Aorta (tissue), 5 donors: Measurements from ENCODE around the gene MAPK7. TPM values are rescaled to one million over a fixed set of nuclear protein-coding genes. Genes with fewer than 3 reads are reported as not detected.

Source experiments
- ATAC-seq: fragments of 200-7000 bp; cut with Tn5 transposase; one replicate; pipeline ENCODE4 v1.9.1; 2022; ENCODE audit warnings: moderate library complexity; ENCODE audit not compliant: low FRiP score
- DNase-seq, 2 donors: peaks; one replicate each; pipeline ENCODE4 v3.0.0-alpha.2; 2020
- H3K27ac ChIP-seq, 2 donors: one replicate each; pipeline ENCODE4 v1.5.1; 2013; ENCODE audit warnings: low read length in 2 of 2, mild to moderate bottlenecking in 2 of 2, moderate library complexity in 2 of 2, control low read depth in 1 of 2, inconsistent platforms in 1 of 2, low read depth in 1 of 2
- H3K27me3 ChIP-seq, 2 donors: one replicate each; pipeline ENCODE4 v1.6.1; 2013; ENCODE audit warnings: control low read depth in 1 of 2, low read length in 1 of 2, mild to moderate bottlenecking in 1 of 2, moderate library complexity in 1 of 2; ENCODE audit not compliant: insufficient read depth in 2 of 2, control insufficient read depth in 1 of 2
- H3K36me3 ChIP-seq, 2 donors: one replicate each; pipeline ENCODE4 v1.6.1; 2013; ENCODE audit warnings: control low read depth in 1 of 2, low read length in 1 of 2, mild to moderate bottlenecking in 1 of 2; ENCODE audit not compliant: insufficient read depth in 2 of 2, control insufficient read depth in 1 of 2
- H3K4me1 ChIP-seq, 2 donors: one replicate each; pipeline ENCODE4 v1.6.1; 2013; ENCODE audit warnings: low read length in 2 of 2, control low read depth in 1 of 2, mild to moderate bottlenecking in 1 of 2, moderate library complexity in 1 of 2; ENCODE audit not compliant: insufficient read depth in 2 of 2, control insufficient read depth in 1 of 2
- H3K4me3 ChIP-seq, 2 donors: one replicate each; pipeline ENCODE4 v1.5.1; 2013; ENCODE audit warnings: low read length in 2 of 2, control low read depth in 1 of 2, mild to moderate bottlenecking in 1 of 2
- H3K9me3 ChIP-seq: one replicate; pipeline ENCODE4 v1.6.1; 2013; ENCODE audit warnings: mild to moderate bottlenecking, low read length; ENCODE audit not compliant: control insufficient read depth
- WGBS, 2 donors: extraction: QIAGEN DNeasy Blood & Tissue Kit; methylation state at CpG; one replicate each; pipeline ENCODE4 v1.1.7; 2013; 5-methylcytosine and 5-hydroxymethylcytosine counted together
- intact Hi-C, 2 donors: fragments of 100-400 bp; cut with DNase I; formaldehyde crosslinking; loops; one replicate each; pipeline versions ENCODE4 v1.14.2 to v1.15.0; 2022
- polyA plus RNA-seq, 2 donors: library from polyadenylated mRNA; stranded (reverse); fragments of 200-250 nt; gene quantifications; one replicate each; pipeline ENCODE4 v1.2.3, GENCODE V29; 2013
- total RNA-seq, 2 donors: library from RNA; stranded (reverse); fragmentation: NEBNext Ultra II Directional; extraction: Animal tissue kit (Norgen Biotek cat#: 25700); gene quantifications; one replicate each; pipeline ENCODE4 v1.2.1, GENCODE V29; 2021
- donor health status: healthy with polysubstance abuse.
- donor health status: Bipolar disorder and iron deficiency.
- donor health status: DM: no; HTN: no; CAD: no.
- donor health status: DM: no; HTN: no; CAD: no.
- donor health status: DM: yes; HTN: yes; CAD: no.

Gene MAPK7
- total and polyA plus RNA-seq, 4 donors = 5.4 to 34.1 (median 29.5) TPM

DNA sequence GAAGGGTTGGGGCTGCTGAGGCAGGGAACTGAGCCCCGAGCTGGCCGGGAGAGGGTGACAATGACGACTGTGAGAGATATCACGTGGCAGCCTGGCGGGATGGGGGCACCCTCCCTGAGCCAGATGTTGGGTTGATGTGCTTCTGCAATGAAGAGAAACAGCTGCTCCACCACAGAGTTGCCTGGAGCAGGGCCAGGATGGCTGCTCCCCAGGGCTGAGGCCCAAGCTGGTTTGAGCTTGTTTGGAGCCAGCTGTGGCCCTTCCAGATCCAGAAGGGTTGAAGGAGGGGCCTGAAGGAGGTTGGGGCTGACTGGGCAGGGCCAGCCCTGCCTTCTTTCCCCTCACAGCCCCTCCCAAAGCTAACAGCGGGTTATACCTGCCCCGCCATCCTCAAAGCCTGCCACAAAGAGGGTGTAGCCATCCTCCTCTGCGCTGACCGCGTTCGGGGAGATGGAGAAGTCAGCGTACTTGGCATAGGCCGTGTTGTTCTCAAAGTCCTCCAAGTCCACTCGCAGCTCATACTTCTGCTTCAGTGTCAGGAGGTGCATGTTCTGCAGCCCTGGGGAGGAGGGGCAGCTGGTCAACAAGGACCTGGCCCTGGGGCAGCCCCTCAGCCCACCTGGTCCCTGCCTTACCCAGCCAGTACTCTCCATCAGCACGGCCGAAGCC lies 6.6 kb downstream of the MAPK7 start:
- H3K27me3 ChIP-seq = no peaks in the 10 kb centered on the region
- ATAC-seq = peak; percentile 76
- intact Hi-C loops = no loop called here
- H3K4me1 ChIP-seq = peaks cover 0 to 13% of the 10 kb centered on the region in 2 donors
- peak; percentile 91 for DNase-seq
- peaks cover 0 to 5% of the 10 kb centered on the region in 2 donors for H3K36me3 ChIP-seq
- no peak overlapping the region for H3K4me3 ChIP-seq
- H3K9me3 ChIP-seq = no peaks in the 10 kb centered on the region
- 2 to 5% methylated on average over 16 of the region's 16 CpGs for WGBS, 2 donors
- H3K27ac ChIP-seq = peak overlapping the region; percentile 68 to 79

DNA sequence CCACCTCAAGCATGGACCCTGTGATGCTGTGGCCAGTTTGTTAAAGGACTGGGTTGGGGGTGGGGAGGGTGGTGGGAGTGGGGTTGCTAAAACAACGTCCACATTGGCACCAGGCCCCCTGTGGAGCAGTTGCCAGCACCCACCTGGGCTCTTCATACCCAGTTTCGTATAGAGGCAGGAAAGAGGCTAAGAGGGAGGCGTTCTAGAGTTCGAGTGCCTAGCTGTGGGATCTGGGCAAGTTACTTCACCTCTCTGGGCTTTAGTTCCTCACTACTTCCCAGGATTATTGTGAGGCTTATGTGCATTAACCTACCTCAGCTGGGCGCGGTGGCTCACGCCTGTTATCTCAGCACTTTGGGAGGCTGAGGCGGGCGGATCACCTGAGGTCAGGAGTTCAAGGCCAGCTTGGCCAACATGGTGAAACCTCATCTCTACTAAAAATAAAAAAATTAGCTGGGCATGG lies 7.3 kb downstream of the MAPK7 start:
- H3K4me1 ChIP-seq = peaks cover 0 to 13% of the 10 kb centered on the region in 2 donors

DNA sequence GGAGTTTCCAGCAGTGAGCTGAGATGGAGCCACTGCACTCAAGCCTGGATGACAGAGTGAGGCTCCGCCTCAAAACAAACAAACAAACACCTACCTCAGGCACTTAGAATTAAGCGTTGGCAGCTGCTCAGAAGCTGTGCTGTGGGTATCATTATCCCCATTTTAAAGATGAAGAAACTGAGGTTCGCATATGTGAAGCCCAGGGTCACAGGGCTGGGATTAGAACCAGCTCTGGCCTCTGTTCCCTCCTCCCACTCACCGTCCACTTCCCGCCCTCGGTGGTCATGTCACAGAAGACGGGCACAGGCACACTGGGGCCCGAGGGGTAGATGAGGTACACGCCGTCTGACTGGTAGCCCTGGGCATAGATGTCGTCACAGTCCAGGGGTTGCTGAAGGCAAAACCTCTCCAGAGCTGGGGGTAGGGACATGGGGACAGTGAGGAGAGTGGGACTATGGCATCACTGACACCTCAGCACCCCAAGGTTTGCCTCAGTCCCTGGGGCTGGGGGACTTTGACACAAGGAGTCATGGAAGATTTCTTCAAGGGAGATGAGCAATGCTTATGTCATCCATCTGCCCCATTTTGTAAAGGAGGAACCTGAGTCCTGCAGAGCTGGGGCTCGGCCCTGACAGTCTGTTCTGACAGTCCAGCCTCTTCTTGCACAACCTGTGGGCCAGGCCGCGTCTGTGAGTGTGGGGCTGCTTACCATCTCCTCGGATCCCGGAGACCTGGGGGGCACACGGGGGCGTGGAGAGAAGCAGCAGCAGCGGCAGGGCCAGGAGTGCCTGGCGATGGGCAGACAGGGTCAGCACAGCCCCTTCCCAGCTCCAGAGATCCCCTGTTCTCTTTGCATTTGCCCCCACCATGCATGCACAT lies 8.0 kb downstream of the MAPK7 start:
- DNase-seq (peak; percentile 86 to 87), ATAC-seq (peak; percentile 47)
- no peaks in the 10 kb centered on the region for H3K36me3 ChIP-seq
- intact Hi-C loops = no loop called here
- H3K27ac ChIP-seq = peak overlapping the region; percentile 92 to 98
- no peaks in the 10 kb centered on the region for H3K9me3 ChIP-seq
- H3K4me3 ChIP-seq = peak overlapping the region in 1 of 2 donors; percentile 55
- H3K27me3 ChIP-seq = no peaks in the 10 kb centered on the region
- WGBS, 2 donors = 7 to 8% methylated on average over 20 of the region's 20 CpGs
- peaks cover 0 to 13% of the 10 kb centered on the region in 2 donors for H3K4me1 ChIP-seq

More for the DNA sequence above, 7.3 kb downstream of the MAPK7 start:
- Histone ChIP-seq H3K27ac (peak overlapping the region; percentile 68 to 79), H3K4me3 (no peak overlapping the region), H3K9me3 (no peaks in the 10 kb centered on the region), H3K27me3 (no peaks in the 10 kb centered on the region), H3K36me3 (peaks cover 0 to 5% of the 10 kb centered on the region in 2 donors)
- intact Hi-C loops = no loop called here
- ATAC-seq (no peak), DNase-seq (peak; percentile 39 to 66)
- WGBS, 2 donors = 29 to 41% methylated on average over 9 of the region's 9 CpGs

DNA sequence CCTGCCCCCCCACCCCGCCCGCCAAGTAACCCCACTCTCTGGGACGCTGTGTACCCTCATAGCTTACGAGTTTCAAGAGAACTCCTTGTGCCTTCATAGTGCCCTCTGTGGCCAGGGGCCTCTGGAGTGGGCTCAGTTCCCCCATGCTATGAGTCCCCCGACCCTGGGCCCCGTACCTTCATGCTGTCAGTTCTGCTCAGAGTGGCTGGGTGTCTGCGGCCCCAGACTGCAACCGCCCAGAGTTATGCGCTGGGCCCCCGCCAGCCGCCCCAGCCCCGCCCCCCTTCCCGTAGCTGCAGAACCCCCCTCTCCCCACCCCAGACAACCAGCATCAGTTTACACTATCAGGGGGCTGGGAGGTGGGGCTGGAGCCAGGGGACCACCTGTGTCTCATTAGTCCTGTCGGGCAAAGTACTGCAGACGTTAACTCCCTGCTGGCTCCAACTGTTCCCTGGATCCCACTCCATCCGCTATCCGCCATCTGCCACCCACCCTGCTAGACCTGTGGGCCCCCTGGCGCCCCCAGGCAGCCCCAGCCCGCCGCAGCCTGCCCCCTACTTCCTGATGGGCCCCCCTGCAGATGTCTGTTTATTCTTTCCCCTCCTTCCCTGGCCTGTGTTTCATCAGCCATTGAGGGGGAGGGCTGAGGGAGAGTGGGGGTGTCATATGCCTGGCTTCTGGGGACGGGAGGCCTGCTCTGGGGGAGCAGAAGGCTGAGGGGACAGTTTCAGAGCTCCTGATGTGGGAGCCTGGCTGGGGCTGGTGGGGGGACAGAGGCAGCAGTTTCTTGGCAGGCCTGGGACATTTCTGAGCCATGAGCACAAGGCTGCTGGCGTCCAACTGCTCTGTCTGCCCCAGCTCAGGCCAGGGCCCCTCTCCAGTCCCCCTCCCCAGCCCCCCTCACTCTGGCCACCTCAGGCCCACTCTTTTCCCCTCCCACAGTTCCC lies 8.9 kb downstream of the MAPK7 start, which contains the start of gene MFAP4:
MFAP4 (minus strand) TSS at position 217 of the 947 bp plus-strand sequence; CDS start at position 182, 35 bp downstream.
- peak; percentile 81 for ATAC-seq
- intact Hi-C loops = no loop called here

DNA sequence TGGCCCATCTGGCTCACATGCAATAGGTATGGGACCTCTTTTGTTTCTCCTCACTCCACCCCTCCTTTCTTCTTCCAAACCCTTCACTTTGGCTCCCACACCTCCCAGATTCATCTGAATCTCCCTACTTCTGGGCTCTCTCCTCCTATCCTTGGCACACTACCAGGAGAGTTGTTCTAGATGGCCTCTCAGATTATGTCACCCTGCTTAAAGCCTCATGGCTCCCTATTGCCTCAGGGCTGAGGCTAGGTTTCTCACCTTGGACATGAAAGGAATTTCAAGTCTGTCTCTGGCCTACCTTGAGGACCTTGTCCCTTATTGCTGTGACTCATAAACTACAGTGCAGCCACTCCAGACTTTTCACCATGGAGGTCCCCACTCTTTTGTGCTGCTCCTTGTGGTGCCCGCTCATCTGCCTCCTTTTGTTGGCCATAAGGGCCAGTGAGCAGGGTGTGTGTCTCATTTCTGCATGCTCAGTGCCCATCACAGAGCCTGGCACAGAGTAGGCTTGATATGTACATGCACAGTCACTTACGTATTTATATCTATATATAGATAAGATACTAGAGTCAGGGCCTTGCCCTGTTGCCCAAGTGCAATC lies 9.7 kb downstream of the MAPK7 start:
- WGBS, 2 donors = 56 to 61% methylated on average over 2 of the region's 2 CpGs
- DNase-seq = peak in 1 of 2 donors; percentile 45
- H3K4me1 ChIP-seq = peaks cover 3 to 10% of the 10 kb centered on the region in 2 donors
- intact Hi-C loops = no loop called here
- H3K36me3 ChIP-seq = no peaks in the 10 kb centered on the region
- H3K27ac ChIP-seq = peak overlapping the region; percentile 92 to 98
- no peaks in the 10 kb centered on the region for H3K27me3 ChIP-seq
- no peaks in the 10 kb centered on the region for H3K9me3 ChIP-seq
- no peak overlapping the region for H3K4me3 ChIP-seq
- ATAC-seq = peak; percentile 26

More for the DNA sequence above, 8.9 kb downstream of the MAPK7 start, which contains the start of gene MFAP4:
- H3K27me3 ChIP-seq = no peaks in the 10 kb centered on the region
- no peaks in the 10 kb centered on the region for H3K36me3 ChIP-seq
- H3K4me1 ChIP-seq = peaks cover 0 to 12% of the 10 kb centered on the region in 2 donors
- 1 to 3% methylated on average over 17 to 22 of the region's 22 CpGs for WGBS, 2 donors
- peak within 1 kb of the TSS; percentile 92 to 98 for H3K27ac ChIP-seq
- no peaks in the 10 kb centered on the region for H3K9me3 ChIP-seq
- DNase-seq = peak; percentile 89 to 91
- peak within 1 kb of the TSS in 1 of 2 donors; percentile 55 for H3K4me3 ChIP-seq

DNA sequence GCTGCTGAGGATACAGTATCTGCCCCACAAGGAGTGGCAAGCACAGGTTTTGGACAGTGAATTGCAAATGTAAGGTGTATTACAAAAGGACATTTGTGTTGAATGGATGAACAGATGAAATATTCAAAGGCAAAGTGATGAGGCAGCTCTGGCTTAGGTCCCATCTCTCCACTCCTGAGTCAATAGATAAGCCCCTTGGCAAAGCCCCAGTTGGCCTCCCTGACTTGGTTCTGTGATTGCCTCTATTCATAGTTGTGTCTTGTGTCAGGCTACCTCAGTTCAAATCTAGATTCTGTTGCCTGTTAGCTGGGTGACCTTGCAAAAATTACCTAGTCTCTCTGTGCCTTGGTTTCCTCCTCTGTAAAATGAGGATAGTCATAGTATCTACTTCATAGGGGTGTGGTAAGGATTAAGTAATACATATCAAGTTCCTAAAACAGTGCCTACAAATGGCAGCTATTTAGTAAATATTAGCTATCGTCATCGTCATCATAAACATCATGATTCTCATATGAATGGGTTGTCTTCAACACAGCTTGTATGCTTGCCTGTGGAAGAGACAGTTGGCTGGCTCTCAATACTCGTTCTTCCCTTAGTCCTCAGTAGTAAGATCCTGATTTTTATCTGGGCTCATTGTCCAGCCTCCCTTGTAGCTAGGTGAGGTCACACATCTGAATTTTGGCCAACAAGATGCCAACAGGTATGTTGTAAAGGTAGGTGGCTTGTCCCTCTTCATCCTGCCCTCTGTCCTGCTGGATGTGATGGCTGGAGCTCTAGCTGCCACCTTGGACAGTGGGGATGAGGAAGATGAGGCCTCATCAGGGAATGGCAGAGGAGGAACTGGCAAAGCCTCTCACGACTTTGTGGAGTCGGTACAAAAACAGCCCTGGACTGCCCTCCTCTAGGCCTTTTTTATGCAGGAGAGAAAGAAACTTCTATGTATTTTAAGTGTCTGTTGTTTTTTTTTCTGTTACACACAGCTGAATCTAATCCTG lies 10.8 kb downstream of the MAPK7 start:
- Histone ChIP-seq H3K27me3 (no peaks in the 10 kb centered on the region), H3K36me3 (no peaks in the 10 kb centered on the region), H3K4me3 (no peak overlapping the region), H3K27ac (peak overlapping the region; percentile 79 to 97), H3K4me1 (peaks cover 3 to 10% of the 10 kb centered on the region in 2 donors), H3K9me3 (no peaks in the 10 kb centered on the region)
- intact Hi-C loops = no loop called here
- 39 to 42% methylated on average over 5 of the region's 5 CpGs for WGBS, 2 donors
- DNase-seq (peak in 1 of 2 donors; percentile 47), ATAC-seq (no peak)

DNA sequence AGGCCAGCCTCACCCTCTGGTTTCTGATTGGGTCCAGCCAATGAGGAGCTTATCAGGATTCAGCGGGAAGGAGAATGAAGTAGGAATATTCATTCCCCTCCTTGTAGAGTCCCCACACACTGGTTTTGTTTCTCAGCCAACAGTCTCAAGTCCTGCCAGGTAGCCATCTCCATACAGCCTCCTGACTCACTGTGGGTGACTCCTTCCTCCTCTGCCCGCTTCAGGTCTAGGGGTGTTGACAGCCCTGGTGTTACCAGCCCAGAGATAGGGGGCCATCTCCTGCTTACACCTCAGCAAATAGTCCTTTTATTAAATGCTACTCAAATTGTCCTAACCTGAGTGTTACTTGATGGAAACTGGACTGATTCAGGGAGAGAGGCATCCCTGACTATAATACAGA lies 12.7 kb downstream of the MAPK7 start:
- H3K36me3 ChIP-seq = no peaks in the 10 kb centered on the region
- no peaks in the 10 kb centered on the region for H3K9me3 ChIP-seq
- peaks cover 3 to 5% of the 10 kb centered on the region in 2 donors for H3K4me1 ChIP-seq
- ATAC-seq = no peak
- peak overlapping the region in 1 of 2 donors; percentile 89 for H3K27ac ChIP-seq
- no peaks in the 10 kb centered on the region for H3K27me3 ChIP-seq
- no peak overlapping the region for H3K4me3 ChIP-seq
- no peak for DNase-seq
- 79 to 85% methylated on average over 2 of the region's 2 CpGs for WGBS, 2 donors
- intact Hi-C loops = no loop called here
